Caco-2 (cell line): ENCODE results near the gene SSR1. TPM values are rescaled to one million over a fixed set of nuclear protein-coding genes. Genes with fewer than 3 reads are reported as not detected.
"Not testable (repeated sequence)": the region's sequence is repeated elsewhere in the genome, so short reads cannot be mapped to it uniquely, and the experiment has no call there.

ENCODE experiments used
- BruUV-seq: library from RNA; stranded (reverse); fragments of 400-500 nt; replicated peaks from 2 replicates; lab custom pipeline; 2021; lab: Mats Ljungman, UMichigan
- CTCF ChIA-PET: fragments of 300-600 bp; sonication (Branson Sonifier 250); formaldehyde crosslinking; loops from one replicate; lab custom pipeline; 2022; ENCODE audit warnings: antibody characterized with exemption; lab: Charles Lee
- POLR2A ChIA-PET: fragments of 300-600 bp; sonication (Branson Sonifier 250); formaldehyde crosslinking; loops from one replicate; lab custom pipeline; 2022; ENCODE audit warnings: antibody characterized with exemption; lab: Charles Lee
- DNase-seq, 2 experiments: peaks; one replicate each; pipeline versions ENCODE4 v3.0.0 to v3.0.0-alpha.2; 2020 to 2022
- H3K27me3 ChIP-seq: replicated peaks from 2 replicates; pipeline ENCODE4 v1.6.0; 2011; ENCODE audit warnings: low read length; ENCODE audit not compliant: control insufficient read depth, insufficient read depth
- H3K36me3 ChIP-seq: 2 replicates; pipeline ENCODE4 v1.5.1; 2011; ENCODE audit warnings: low read length; ENCODE audit not compliant: control insufficient read depth, insufficient read depth
- H3K4me1 ChIP-seq: fragments of 250-450 bp; sonication (Bioruptor Pico); 2 replicates; pipeline ENCODE4 v1.5.1; 2020; ENCODE audit warnings: mild to moderate bottlenecking
- H3K4me3 ChIP-seq: 2 replicates; pipeline ENCODE4 v1.5.1; 2011; ENCODE audit warnings: low read depth, mild to moderate bottlenecking, control low read depth, low read length
- H3K9me3 ChIP-seq: fragments of 250-450 bp; sonication (Bioruptor Pico); 2 replicates; pipeline ENCODE4 v1.5.1; 2020; ENCODE audit warnings: mild to moderate bottlenecking, moderate library complexity
- H3K27ac Mint-ChIP-seq: one replicate; pipeline ENCODE4 v1.8.0; 2022; ENCODE audit warnings: mixed read lengths; ENCODE audit not compliant: unreplicated experiment
- H3K27me3 Mint-ChIP-seq: one replicate; pipeline ENCODE4 v1.8.0; 2022; ENCODE audit warnings: mixed read lengths; ENCODE audit not compliant: insufficient read depth, unreplicated experiment
- H3K36me3 Mint-ChIP-seq: one replicate; pipeline ENCODE4 v1.8.0; 2022; ENCODE audit warnings: mild to moderate bottlenecking, mixed read lengths; ENCODE audit not compliant: insufficient read depth, unreplicated experiment
- H3K4me1 Mint-ChIP-seq: one replicate; pipeline ENCODE4 v1.8.0; 2022; ENCODE audit warnings: low read depth, mixed read lengths; ENCODE audit not compliant: unreplicated experiment
- H3K4me3 Mint-ChIP-seq: one replicate; pipeline ENCODE4 v1.8.0; 2022; ENCODE audit warnings: mild to moderate bottlenecking, moderate library complexity, mixed read lengths; ENCODE audit not compliant: unreplicated experiment
- H3K9me3 Mint-ChIP-seq: one replicate; pipeline ENCODE4 v1.8.0; 2022; ENCODE audit warnings: mixed read lengths; ENCODE audit not compliant: unreplicated experiment
- CTCF ChIP-seq, 2 experiments: fragments of 200-600 bp in 1 of 2; IDR thresholded peaks; 1 replicate in 1 of 2; 2 replicates in 1 of 2; pipeline versions ENCODE4 v1.5.1 to v1.8.0; 2011 to 2022; ENCODE audit warnings: antibody characterized with exemption in 1 of 2, control low read depth in 1 of 2, inconsistent platforms in 1 of 2, low read depth in 1 of 2, low read length in 1 of 2, mild to moderate bottlenecking in 1 of 2, moderate library complexity in 1 of 2; ENCODE audit not compliant: insufficient read depth in 1 of 2, severe bottlenecking in 1 of 2, unreplicated experiment in 1 of 2
- intact Hi-C: fragments of 100-400 bp; cut with micrococcal nuclease; formaldehyde crosslinking; loops from one replicate; pipeline ENCODE4 v1.10.0; 2022; ENCODE audit not compliant: unreplicated experiment
- total RNA-seq: library from RNA; stranded (reverse); gene quantifications from 2 replicates; pipeline ENCODE4 v1.2.3, GENCODE V29; 2022

Gene SSR1
- total RNA-seq, 1 experiment from 2014 or later: 150 TPM

- BruUV-seq: no TSS peak
- H3K27me3 ChIP-seq: no peaks in the 10 kb centered on the region
- no peaks in the 10 kb centered on the region for H3K4me1 Mint-ChIP-seq
- H3K4me3 Mint-ChIP-seq: no peak overlapping the region
- H3K36me3 Mint-ChIP-seq: peaks cover 43% of the 10 kb centered on the region
- ChIA-PET CTCF (interaction anchor here (0.6 to 1.1 kb wide), 2 partner anchors 126 to 148 kb away, joined by 3 to 5 read pairs; no protein-coding TSS in a partner anchor), POLR2A (no interaction called here)
- H3K4me3 ChIP-seq: no peak overlapping the region
- intact Hi-C loops: no loop called here
- TF ChIP-seq CTCF (IDR thresholded peaks at IDR 0.05; ENCODE audit: insufficient read depth in 1 of 2, low read depth in 1 of 2, low read length in 1 of 2, severe bottlenecking in 1 of 2, unreplicated experiment in 1 of 2): no peak
- H3K36me3 ChIP-seq: no peaks in the 10 kb centered on the region; the same call in 1 of the 2 replicates
- H3K9me3 ChIP-seq: no peaks in the 10 kb centered on the region
- H3K9me3 Mint-ChIP-seq: no peaks in the 10 kb centered on the region
- no peak for DNase-seq
- H3K27ac Mint-ChIP-seq: no peak overlapping the region
- H3K4me1 ChIP-seq: no peaks in the 10 kb centered on the region
- no peaks in the 10 kb centered on the region for H3K27me3 Mint-ChIP-seq
These were observed 29.3 kb downstream of the SSR1 start for GRCh38 chr6:7283676-7284075.

- Mint-ChIP-seq H3K27ac (no peak overlapping the region), H3K27me3 (no peaks in the 10 kb centered on the region), H3K4me1 (no peaks in the 10 kb centered on the region), H3K36me3 (peaks cover 35% of the 10 kb centered on the region), H3K9me3 (no peaks in the 10 kb centered on the region), H3K4me3 (no peak overlapping the region)
- no TSS peak for BruUV-seq
- POLR2A ChIA-PET: no interaction called here
- no peaks in the 10 kb centered on the region for H3K27me3 ChIP-seq
- CTCF ChIA-PET: interaction anchor here (1.1 kb wide), 1 partner anchor 149 kb away, joined by 3 read pairs; no protein-coding TSS in a partner anchor
- DNase-seq: no peak
- intact Hi-C loops: no loop called here
- no peaks in the 10 kb centered on the region for H3K9me3 ChIP-seq
- no peak for TF ChIP-seq CTCF (IDR thresholded peaks at IDR 0.05; ENCODE audit: insufficient read depth in 1 of 2, low read depth in 1 of 2, low read length in 1 of 2, severe bottlenecking in 1 of 2, unreplicated experiment in 1 of 2)
- H3K4me1 ChIP-seq: no peaks in the 10 kb centered on the region
- H3K36me3 ChIP-seq: no peaks in the 10 kb centered on the region; the same call in 1 of the 2 replicates
- no peak overlapping the region for H3K4me3 ChIP-seq
These were observed 30.7 kb downstream of the SSR1 start for GRCh38 chr6:7282097-7282906.

GRCh38 chr6:7276199-7276524 is 36.8 kb downstream of the SSR1 start:
- no peak for DNase-seq
- intact Hi-C loops: loop anchor here (1.0 kb wide), 1 partner anchor 339 kb away; no protein-coding TSS in a partner anchor
- TF ChIP-seq CTCF (IDR thresholded peaks at IDR 0.05; ENCODE audit: insufficient read depth in 1 of 2, low read depth in 1 of 2, low read length in 1 of 2, severe bottlenecking in 1 of 2, unreplicated experiment in 1 of 2): no peak
- Mint-ChIP-seq H3K4me1 (no peaks in the 10 kb centered on the region), H3K27ac (no peak overlapping the region), H3K9me3 (no peaks in the 10 kb centered on the region), H3K36me3 (peaks cover 12% of the 10 kb centered on the region), H3K27me3 (no peaks in the 10 kb centered on the region), H3K4me3 (no peak overlapping the region)
- ChIA-PET CTCF (interaction anchor here (0.7 to 2.3 kb wide), 6 partner anchors 14 to 564 kb away, joined by 3 to 10 read pairs (median 3); partner anchors contain the start of genes CAGE1 and RIOK1), POLR2A (no interaction called here)
- Histone ChIP-seq H3K4me1 (no peaks in the 10 kb centered on the region; the same call in 1 of the 2 replicates), H3K27me3 (no peaks in the 10 kb centered on the region), H3K4me3 (no peak overlapping the region), H3K9me3 (no peaks in the 10 kb centered on the region), H3K36me3 (no peaks in the 10 kb centered on the region)
- BruUV-seq: no TSS peak

- H3K4me1 ChIP-seq, POLR2A ChIA-PET, H3K27me3 ChIP-seq, H3K27me3 Mint-ChIP-seq, H3K4me1 Mint-ChIP-seq, H3K9me3 ChIP-seq, H3K36me3 ChIP-seq, BruUV-seq, H3K9me3 Mint-ChIP-seq, H3K4me3 ChIP-seq, H3K27ac Mint-ChIP-seq, intact Hi-C loops, DNase-seq, H3K4me3 Mint-ChIP-seq: not testable (repeated sequence)
- CTCF ChIA-PET: interaction anchor here (0.6 to 2.3 kb wide), 2 partner anchors 340 to 342 kb away, joined by 3 to 10 read pairs; no protein-coding TSS in a partner anchor
- H3K36me3 Mint-ChIP-seq: peaks cover 12% of the 10 kb centered on the region
These were observed 38.5 kb downstream of the SSR1 start for GRCh38 chr6:7274525-7274924.
